CD4-positive, alpha-beta T cell treated with Interleukin-2 at 100 ng/mL for 4 hours (primary cell): Measurements from ENCODE around the gene SLC5A3.

ENCODE experiments used
- DNase-seq: peaks from one replicate; pipeline ENCODE4 v3.0.0-alpha.2; 2020; ENCODE audit warnings: low spot score

The SLC5A3 gene

GRCh38 chr21:34073032-34073748, at the start of gene SLC5A3, which contains the start of gene MRPS6:
SLC5A3 (plus strand) TSS chr21:34073578; CDS start chr21:34095199, 21,621 bp downstream.
MRPS6 (plus strand) TSS chr21:34073578; CDS start chr21:34073701, 123 bp downstream.
- peak; percentile 68 for DNase-seq

- DNase-seq: peak; percentile 12
Measured at GRCh38 chr21:34023691-34024373, 49.5 kb upstream of the SLC5A3 start.

- no peak for DNase-seq
Measured at GRCh38 chr21:34024374-34024693, 49.0 kb upstream of the SLC5A3 start.

GRCh38 chr21:34027721-34028461, 45.5 kb upstream of the SLC5A3 start:
- DNase-seq: no peak

GRCh38 chr21:34029743-34030528, 43.4 kb upstream of the SLC5A3 start:
- DNase-seq: peak; percentile 61

- DNase-seq: no peak
Measured at GRCh38 chr21:34031835-34032370, 41.5 kb upstream of the SLC5A3 start.

GRCh38 chr21:34034369-34035014, 38.9 kb upstream of the SLC5A3 start:
- no peak for DNase-seq

GRCh38 chr21:34035619-34036354, 37.6 kb upstream of the SLC5A3 start:
- no peak for DNase-seq

GRCh38 chr21:34037009-34037795, 36.2 kb upstream of the SLC5A3 start:
- no peak for DNase-seq

GRCh38 chr21:34039678-34040382, 33.5 kb upstream of the SLC5A3 start:
- DNase-seq: no peak

- DNase-seq: no peak
Measured at GRCh38 chr21:34042735-34043134, 30.6 kb upstream of the SLC5A3 start.

GRCh38 chr21:34043333-34043732, 30.0 kb upstream of the SLC5A3 start:
- no peak for DNase-seq

GRCh38 chr21:34046917-34047316, 26.5 kb upstream of the SLC5A3 start:
- no peak for DNase-seq

GRCh38 chr21:34047835-34048234, 25.5 kb upstream of the SLC5A3 start:
- DNase-seq: no peak

- no peak for DNase-seq
Measured at GRCh38 chr21:34052171-34052570, 21.2 kb upstream of the SLC5A3 start.

- DNase-seq: no peak
Measured at GRCh38 chr21:34054259-34054658, 19.1 kb upstream of the SLC5A3 start.

GRCh38 chr21:34055615-34056014, 17.8 kb upstream of the SLC5A3 start:
- DNase-seq: no peak

GRCh38 chr21:34061983-34062382, 11.4 kb upstream of the SLC5A3 start:
- no peak for DNase-seq

GRCh38 chr21:34065027-34065426, 8.4 kb upstream of the SLC5A3 start:
- no peak for DNase-seq
